Cortex of kidney (tissue), 1 donor: ENCODE measurements around the gene GK.
"Not testable (repeated sequence)": the region's sequence is repeated elsewhere in the genome, so short reads cannot be mapped to it uniquely, and the experiment has no call there.

Source experiments
- DNase-seq: peaks from one replicate; lab custom pipeline; 2025; lab: John Stamatoyannopoulos, UW

Gene GK

GRCh38 chrX:30706216-30706775 is 53.1 kb downstream of the GK start:
- DNase-seq = no peak

GRCh38 chrX:30712214-30712613 is 59.0 kb downstream of the GK start:
- DNase-seq = no peak

GRCh38 chrX:30713061-30713525 is 59.9 kb downstream of the GK start:
- no peak for DNase-seq

GRCh38 chrX:30714138-30714537 is 60.9 kb downstream of the GK start:
- DNase-seq = no peak

- DNase-seq = no peak
Observed at GRCh38 chrX:30715976-30716375, 62.8 kb downstream of the GK start.

- DNase-seq = no peak
Observed at GRCh38 chrX:30733852-30734660, 80.8 kb downstream of the GK start.

- DNase-seq = no peak
Observed at GRCh38 chrX:30734782-30735181, 81.6 kb downstream of the GK start.

GRCh38 chrX:30735839-30736238 is 82.6 kb downstream of the GK start:
- no peak for DNase-seq

- DNase-seq = no peak
Observed at GRCh38 chrX:30741545-30741944, 88.3 kb downstream of the GK start.

- no peak for DNase-seq
Observed at GRCh38 chrX:30748342-30748960, 95.2 kb downstream of the GK start.

GRCh38 chrX:30751497-30751896 is 98.3 kb downstream of the GK start:
- no peak for DNase-seq

- DNase-seq = no peak
Observed at GRCh38 chrX:30762755-30763154, 109.5 kb downstream of the GK start.

- not testable (repeated sequence) for DNase-seq
Observed at GRCh38 chrX:30773764-30774163, 120.5 kb downstream of the GK start.

- no peak for DNase-seq
Observed at GRCh38 chrX:30777575-30777974, 124.4 kb downstream of the GK start.

- no peak for DNase-seq
Observed at GRCh38 chrX:30779453-30780030, 126.3 kb downstream of the GK start.
